ENCODE measurements around the gene DLEC1. TPM values are rescaled to one million over a fixed set of nuclear protein-coding genes. Genes with fewer than 3 reads are reported as not detected.
A peak's percentile ranks its signal among the peaks of the same experiment; 100 is the strongest.

The DLEC1 gene
- total RNA-seq, 4 donors from 2014 or later = 0.07 to 0.78 (median 0.16) TPM

DNA sequence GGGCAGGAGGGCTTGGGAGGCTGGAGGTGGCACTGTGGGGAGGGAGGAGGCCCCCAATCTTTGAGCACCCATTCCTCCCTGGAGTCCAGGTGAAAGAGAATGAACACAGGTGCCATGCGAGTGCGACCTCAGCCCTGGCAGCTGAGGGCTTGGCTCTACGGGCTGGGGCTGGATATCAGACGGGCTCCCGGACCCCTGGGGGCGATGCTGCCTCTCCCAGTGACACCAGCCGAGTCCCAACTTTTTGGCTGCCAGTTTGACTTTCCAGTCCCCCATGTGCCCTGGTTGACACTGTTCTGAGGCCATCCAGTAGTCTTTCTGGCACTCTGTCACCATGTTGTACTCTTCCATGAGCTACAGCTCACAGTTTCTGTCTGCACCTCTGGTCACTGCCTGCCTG lies 47.2 kb upstream of the DLEC1 start:
- 82 to 100% methylated on average over 2 of the region's 7 CpGs for WGBS, 2 donors (ENCODE audit: low coverage in 1 of 2)
- no peaks in the 10 kb centered on the region for H3K9me3 ChIP-seq
- peaks cover 0 to 27% (median 0%) of the 10 kb centered on the region in 3 donors for H3K4me1 ChIP-seq
- H3K4me3 ChIP-seq = no peak overlapping the region
- H3K27me3 ChIP-seq = no peaks in the 10 kb centered on the region
- no peaks in the 10 kb centered on the region for H3K36me3 ChIP-seq
- no peak for ATAC-seq
- TF ChIP-seq EP300 (IDR thresholded peaks at IDR 0.05) (no peak), CTCF (IDR thresholded peaks at IDR 0.05) (no peak), POLR2A (IDR thresholded peaks at IDR 0.05) (no peak), POLR2AphosphoS5 (IDR thresholded peaks at IDR 0.05) (no peak)
- H3K27ac ChIP-seq = no peak overlapping the region

GRCh38 chr3:37992271-37993066 lies 46.5 kb upstream of the DLEC1 start:
- TF ChIP-seq EP300 (IDR thresholded peaks at IDR 0.05) (no peak), POLR2AphosphoS5 (IDR thresholded peaks at IDR 0.05) (no peak), POLR2A (IDR thresholded peaks at IDR 0.05) (no peak), CTCF (IDR thresholded peaks at IDR 0.05) (no peak)
- Histone ChIP-seq H3K36me3 (no peaks in the 10 kb centered on the region), H3K9me3 (no peaks in the 10 kb centered on the region), H3K27ac (no peak overlapping the region), H3K4me3 (no peak overlapping the region), H3K27me3 (no peaks in the 10 kb centered on the region), H3K4me1 (peaks cover 0 to 34% (median 0%) of the 10 kb centered on the region in 3 donors)
- WGBS, 2 donors (ENCODE audit: low coverage in 1 of 2) = 80% methylated on average over 1 of the region's 9 CpGs; no CpG with 5 or more reads in 1 of the 2 donors
- no peak for ATAC-seq

DNA sequence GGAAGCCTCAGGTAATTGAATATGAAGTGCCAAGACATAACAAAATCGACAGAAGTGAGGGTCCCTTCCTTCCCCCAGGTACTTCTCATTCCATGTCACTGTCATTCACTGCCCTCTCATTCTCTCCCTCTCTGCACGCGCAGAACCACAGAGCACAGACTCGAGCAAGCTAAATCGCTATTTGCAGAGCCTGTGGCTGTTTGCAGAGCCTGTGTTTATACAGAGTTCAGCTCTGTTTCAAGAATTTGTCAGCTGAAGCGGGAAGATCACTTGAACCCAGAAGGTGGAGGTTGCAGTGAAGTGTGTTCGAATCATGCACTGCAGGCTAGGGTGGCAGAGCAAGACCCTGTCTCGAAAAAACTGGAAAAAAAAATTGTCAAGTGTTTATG lies 45.9 kb upstream of the DLEC1 start:
- Histone ChIP-seq H3K4me1 (peaks cover 0 to 40% (median 5%) of the 10 kb centered on the region in 3 donors), H3K36me3 (no peaks in the 10 kb centered on the region), H3K4me3 (no peak overlapping the region), H3K9me3 (no peaks in the 10 kb centered on the region), H3K27ac (peak overlapping the region in 1 of 4 donors; percentile 82), H3K27me3 (no peaks in the 10 kb centered on the region)
- ATAC-seq = no peak
- WGBS, 2 donors (ENCODE audit: low coverage in 1 of 2) = 76 to 92% methylated on average over 2 to 6 of the region's 8 CpGs
- TF ChIP-seq CTCF (IDR thresholded peaks at IDR 0.05) = no peak
- no peak for TF ChIP-seq EP300 (IDR thresholded peaks at IDR 0.05)
- no peak for TF ChIP-seq POLR2A (IDR thresholded peaks at IDR 0.05)
- no peak for TF ChIP-seq POLR2AphosphoS5 (IDR thresholded peaks at IDR 0.05)

DNA sequence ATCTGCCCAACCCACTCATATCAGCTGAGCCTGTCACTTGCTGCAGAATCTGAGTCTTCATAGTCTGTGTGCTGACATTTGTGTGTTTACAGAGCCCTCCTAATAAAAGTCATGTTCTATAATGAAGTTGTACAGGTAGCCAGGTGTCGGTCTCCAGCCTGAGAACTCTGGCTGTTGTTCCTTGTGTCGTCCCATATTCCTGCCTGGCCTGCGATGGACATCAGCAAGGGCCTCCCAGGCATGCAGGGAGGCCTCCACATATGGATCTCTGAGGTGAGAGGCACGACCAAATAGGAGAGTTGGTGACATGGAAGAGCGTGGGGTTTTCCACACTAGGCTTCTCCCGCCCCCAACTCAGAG lies 45.6 kb upstream of the DLEC1 start:
- peak overlapping the region in 1 of 2 donors; percentile 55 for H3K4me3 ChIP-seq
- ATAC-seq = no peak
- no peak for TF ChIP-seq POLR2AphosphoS5 (IDR thresholded peaks at IDR 0.05)
- no peak for TF ChIP-seq CTCF (IDR thresholded peaks at IDR 0.05)
- no peak for TF ChIP-seq EP300 (IDR thresholded peaks at IDR 0.05)
- TF ChIP-seq POLR2A (IDR thresholded peaks at IDR 0.05) = no peak
- 64% methylated on average over 4 of the region's 6 CpGs; no CpG with 5 or more reads in 1 of the 2 donors for WGBS, 2 donors (ENCODE audit: low coverage in 1 of 2)
- peaks cover 0 to 43% (median 8%) of the 10 kb centered on the region in 3 donors for H3K4me1 ChIP-seq
- H3K36me3 ChIP-seq = no peaks in the 10 kb centered on the region
- no peaks in the 10 kb centered on the region for H3K9me3 ChIP-seq
- no peaks in the 10 kb centered on the region for H3K27me3 ChIP-seq
- H3K27ac ChIP-seq = peak overlapping the region in 3 of 4 donors; percentile 71 to 82 (median 71)

Data from gastroesophageal sphincter (tissue), 4 donors.